Smooth muscle cell (in vitro differentiated cells): ENCODE data around the gene OR2A5. TPM values are rescaled to one million over a fixed set of nuclear protein-coding genes. Genes with fewer than 3 reads are reported as not detected.
"Not testable (repeated sequence)": the region's sequence is repeated elsewhere in the genome, so short reads cannot be mapped to it uniquely, and the experiment has no call there.

ENCODE experiments used
- DNase-seq: peaks from one replicate; lab custom pipeline; 2025; ENCODE audit not compliant: unreplicated experiment; lab: John Stamatoyannopoulos, UW
- H2AFZ ChIP-seq: fragments of 200-600 bp; sonication (generic); 2 replicates; pipeline ENCODE4 v1.6.0; 2016; ENCODE audit warnings: antibody characterized with exemption, low read depth, mild to moderate bottlenecking
- H3F3A ChIP-seq: fragments of 200-600 bp; sonication (generic); 2 replicates; pipeline ENCODE4 v1.6.0; 2017; ENCODE audit warnings: antibody characterized with exemption, low read depth
- H3K27ac ChIP-seq: fragments of 200-600 bp; sonication (generic); 2 replicates; pipeline ENCODE4 v1.5.1; 2016; ENCODE audit warnings: low read depth, mild to moderate bottlenecking
- H3K27me3 ChIP-seq: fragments of 200-600 bp; sonication (generic); 2 replicates; pipeline ENCODE4 v1.6.1; 2016; ENCODE audit warnings: low read depth, mild to moderate bottlenecking
- H3K36me3 ChIP-seq: fragments of 200-600 bp; sonication (generic); 2 replicates; pipeline ENCODE4 v1.5.1; 2016; ENCODE audit warnings: low read depth
- H3K4me1 ChIP-seq: fragments of 200-600 bp; sonication (generic); 2 replicates; pipeline ENCODE4 v1.5.1; 2016; ENCODE audit warnings: low read depth
- H3K4me2 ChIP-seq: fragments of 200-600 bp; sonication (generic); 2 replicates; pipeline ENCODE4 v1.6.0; 2016; ENCODE audit warnings: mild to moderate bottlenecking
- H3K4me3 ChIP-seq: fragments of 200-600 bp; sonication (generic); 2 replicates; pipeline ENCODE4 v1.5.1; 2016; ENCODE audit warnings: mild to moderate bottlenecking
- H3K79me2 ChIP-seq: fragments of 200-600 bp; sonication (generic); 2 replicates; pipeline ENCODE4 v1.6.0; 2016; ENCODE audit warnings: low read depth, mild to moderate bottlenecking
- H3K9ac ChIP-seq: fragments of 200-600 bp; sonication (generic); 2 replicates; pipeline ENCODE4 v1.6.0; 2016; ENCODE audit warnings: low read depth
- H3K9me3 ChIP-seq: fragments of 200-600 bp; sonication (generic); replicated peaks from 2 replicates; pipeline ENCODE4 v1.5.1; 2016; ENCODE audit warnings: low read depth
- H4K20me1 ChIP-seq: fragments of 200-600 bp; sonication (generic); 2 replicates; pipeline ENCODE4 v1.6.0; 2016; ENCODE audit warnings: low read depth
- CTCF ChIP-seq: fragments of 200-600 bp; sonication (generic); IDR thresholded peaks from 2 replicates; pipeline ENCODE4 v1.5.1; 2017; ENCODE audit warnings: borderline replicate concordance, mild to moderate bottlenecking, antibody characterized with exemption; ENCODE audit not compliant: insufficient read depth, poor library complexity, severe bottlenecking
- WGBS: methylation state at CpG from one replicate; pipeline ENCODE4 v1.1.7; 2016; ENCODE audit warnings: low lambda C conversion rate; 5-methylcytosine and 5-hydroxymethylcytosine counted together
- polyA plus RNA-seq: library from polyadenylated mRNA; unstranded; fragments of >200 nt; fragmentation: Nextera tagmentation; extraction: Ambion mirVana; gene quantifications from 2 replicates; pipeline ENCODE4 v1.2.1, GENCODE V29; 2016
- total RNA-seq: library from RNA; depleted of rRNA; stranded (reverse); fragments of >200 nt; gene quantifications from 2 replicates; pipeline ENCODE4 v1.2.3, GENCODE V29; 2014

The OR2A5 gene
- total and polyA plus RNA-seq, 2 experiments from 2014 or later = not detected

- Histone ChIP-seq H3K36me3 (no peaks in the 10 kb centered on the region), H3K9ac (no peak overlapping the region), H3F3A (no peaks in the 10 kb centered on the region), H3K4me3 (no peak overlapping the region), H4K20me1 (no peaks in the 10 kb centered on the region), H2AFZ (no peak overlapping the region), H3K27ac (no peak overlapping the region), H3K9me3 (no peaks in the 10 kb centered on the region), H3K27me3 (no peaks in the 10 kb centered on the region), H3K4me2 (no peak overlapping the region), H3K4me1 (no peaks in the 10 kb centered on the region), H3K79me2 (no peaks in the 10 kb centered on the region)
- no peak for TF ChIP-seq CTCF
- WGBS = 87% methylated on average over 5 of the region's 5 CpGs
- no peak for DNase-seq
These were observed 44.0 kb upstream of the OR2A5 start for GRCh38 chr7:144004703-144005102.

GRCh38 chr7:144006029-144006691 is 42.6 kb upstream of the OR2A5 start:
- no peak overlapping the region for H3K9ac ChIP-seq
- H3K79me2 ChIP-seq = no peaks in the 10 kb centered on the region
- no peaks in the 10 kb centered on the region for H3K9me3 ChIP-seq
- no peaks in the 10 kb centered on the region for H3K4me1 ChIP-seq
- H3K27me3 ChIP-seq = no peaks in the 10 kb centered on the region
- H2AFZ ChIP-seq = no peak overlapping the region
- no peak for DNase-seq
- TF ChIP-seq CTCF = no peak
- 72% methylated on average over 1 of the region's 1 CpG for WGBS
- H3K4me2 ChIP-seq = no peak overlapping the region
- H3K36me3 ChIP-seq = no peaks in the 10 kb centered on the region
- no peak overlapping the region for H3K27ac ChIP-seq
- no peak overlapping the region for H3K4me3 ChIP-seq
- no peaks in the 10 kb centered on the region for H4K20me1 ChIP-seq
- H3F3A ChIP-seq = no peaks in the 10 kb centered on the region

- Histone ChIP-seq H3F3A (no peaks in the 10 kb centered on the region), H3K36me3 (no peaks in the 10 kb centered on the region), H3K4me2 (no peak overlapping the region), H3K9ac (no peak overlapping the region), H3K27ac (no peak overlapping the region), H3K4me1 (no peaks in the 10 kb centered on the region), H3K79me2 (no peaks in the 10 kb centered on the region), H2AFZ (no peak overlapping the region), H4K20me1 (no peaks in the 10 kb centered on the region), H3K27me3 (no peaks in the 10 kb centered on the region), H3K9me3 (no peaks in the 10 kb centered on the region), H3K4me3 (no peak overlapping the region)
- no peak for DNase-seq
- no peak for TF ChIP-seq CTCF
- WGBS = 92% methylated on average over 1 of the region's 1 CpG
These were observed 42.1 kb upstream of the OR2A5 start for GRCh38 chr7:144006692-144007042.

GRCh38 chr7:144009361-144009760 is 39.4 kb upstream of the OR2A5 start:
- no peak overlapping the region for H3K4me3 ChIP-seq
- H2AFZ ChIP-seq = no peak overlapping the region
- no peaks in the 10 kb centered on the region for H3K79me2 ChIP-seq
- TF ChIP-seq CTCF = no peak
- H3K4me1 ChIP-seq = no peaks in the 10 kb centered on the region
- H3K27me3 ChIP-seq = no peaks in the 10 kb centered on the region
- H3K9ac ChIP-seq = no peak overlapping the region
- H3K4me2 ChIP-seq = no peak overlapping the region
- H3K27ac ChIP-seq = no peak overlapping the region
- H4K20me1 ChIP-seq = no peaks in the 10 kb centered on the region
- H3K36me3 ChIP-seq = no peaks in the 10 kb centered on the region
- H3F3A ChIP-seq = no peaks in the 10 kb centered on the region
- WGBS = 89% methylated on average over 2 of the region's 2 CpGs
- no peaks in the 10 kb centered on the region for H3K9me3 ChIP-seq
- no peak for DNase-seq

- not testable (repeated sequence) for H4K20me1 ChIP-seq, H3K9me3 ChIP-seq, H3K4me1 ChIP-seq, H3K36me3 ChIP-seq, H3K4me2 ChIP-seq, H3K9ac ChIP-seq, H3K4me3 ChIP-seq, H3K79me2 ChIP-seq, H2AFZ ChIP-seq, H3K27ac ChIP-seq, H3F3A ChIP-seq, H3K27me3 ChIP-seq, DNase-seq
These were observed 38.7 kb upstream of the OR2A5 start for GRCh38 chr7:144010061-144010460.

GRCh38 chr7:144010821-144011220 is 37.9 kb upstream of the OR2A5 start:
- not testable (repeated sequence) for H3K4me2 ChIP-seq, H3K4me1 ChIP-seq, DNase-seq, H3K27ac ChIP-seq, H3K27me3 ChIP-seq, H3K36me3 ChIP-seq, H3K4me3 ChIP-seq, H3K9me3 ChIP-seq, H2AFZ ChIP-seq, H3K79me2 ChIP-seq, H4K20me1 ChIP-seq, H3K9ac ChIP-seq, H3F3A ChIP-seq
- 95% methylated on average over 1 of the region's 1 CpG for whole genome bisulfite sequencing
